Stimulated activated CD4-positive, alpha-beta T cell treated with anti-CD3 and anti-CD28 coated beads, Interleukin-15, amount 100 ng/mL, for 1 hour (primary cell): ENCODE measurements around the gene PRSS22.

Experiments
- DNase-seq, 2 donors: peaks; one replicate each; pipeline ENCODE4 v3.0.0-alpha.2; 2020; ENCODE audit warnings: low read depth in 1 of 2, low spot score in 1 of 2

The PRSS22 gene

GRCh38 chr16:2881783-2882649 is 24.0 kb upstream of the PRSS22 start:
- DNase-seq: peak in 1 of 2 donors; percentile 12

- no peak for DNase-seq
Measured at GRCh38 chr16:2879854-2880508, 22.0 kb upstream of the PRSS22 start.

- peak; percentile 35 to 54 for DNase-seq
Measured at GRCh38 chr16:2874912-2875362, 17.0 kb upstream of the PRSS22 start.

- DNase-seq: no peak
Measured at GRCh38 chr16:2874032-2874911, 16.3 kb upstream of the PRSS22 start.

GRCh38 chr16:2871926-2872325 is 14.0 kb upstream of the PRSS22 start:
- DNase-seq: no peak

GRCh38 chr16:2867987-2868789 is 10.2 kb upstream of the PRSS22 start:
- DNase-seq: peak; percentile 88 to 96

- no peak for DNase-seq
Measured at GRCh38 chr16:2867661-2867986, 9.7 kb upstream of the PRSS22 start.

- DNase-seq: no peak
Measured at GRCh38 chr16:2866431-2866830, 8.5 kb upstream of the PRSS22 start.

GRCh38 chr16:2865651-2866050 is 7.7 kb upstream of the PRSS22 start:
- DNase-seq: no peak

- DNase-seq: no peak
Measured at GRCh38 chr16:2860826-2861567, 3.0 kb upstream of the PRSS22 start.

- DNase-seq: no peak
Measured at GRCh38 chr16:2859686-2860265, 1.8 kb upstream of the PRSS22 start.

GRCh38 chr16:2858245-2859025 is 465 bp upstream of the PRSS22 start:
- no peak for DNase-seq

- no peak for DNase-seq
Measured at GRCh38 chr16:2856686-2857450, 1.1 kb downstream of the PRSS22 start.

GRCh38 chr16:2856061-2856670 is 1.8 kb downstream of the PRSS22 start:
- DNase-seq: no peak

GRCh38 chr16:2855536-2855935 is 2.4 kb downstream of the PRSS22 start:
- no peak for DNase-seq

GRCh38 chr16:2854700-2855309 is 3.2 kb downstream of the PRSS22 start:
- DNase-seq: no peak

GRCh38 chr16:2853531-2854073 is 4.4 kb downstream of the PRSS22 start:
- DNase-seq: no peak
